GM21360 (cell line): ENCODE data around the gene NECAB3.
A peak's percentile ranks its signal among the peaks of the same experiment; 100 is the strongest.
"Not testable (repeated sequence)": the region's sequence is repeated elsewhere in the genome, so short reads cannot be mapped to it uniquely, and the experiment has no call there.

Experiments
- ATAC-seq: cut with Tn5 transposase; IDR thresholded peaks from one replicate; pipeline ENCODE4 v1.9.1; 2021; ENCODE audit warnings: mild to moderate bottlenecking, moderate library complexity; ENCODE audit not compliant: unreplicated experiment

NECAB3 gene

GRCh38 chr20:33698966-33699365 lies 24.7 kb upstream of the NECAB3 start:
- not testable (repeated sequence) for ATAC-seq

- no peak for ATAC-seq
Observed at GRCh38 chr20:33697129-33697528, 22.9 kb upstream of the NECAB3 start.

GRCh38 chr20:33696448-33696847 lies 22.2 kb upstream of the NECAB3 start:
- no peak for ATAC-seq

- no peak for ATAC-seq
Observed at GRCh38 chr20:33694639-33695012, 20.4 kb upstream of the NECAB3 start.

- no peak for ATAC-seq
Observed at GRCh38 chr20:33693741-33694638, 19.8 kb upstream of the NECAB3 start.

- no peak for ATAC-seq
Observed at GRCh38 chr20:33693289-33693688, 19.1 kb upstream of the NECAB3 start.

- no peak for ATAC-seq
Observed at GRCh38 chr20:33689973-33690372, 15.7 kb upstream of the NECAB3 start.

GRCh38 chr20:33689493-33689892 lies 15.3 kb upstream of the NECAB3 start:
- ATAC-seq = no peak

- ATAC-seq = no peak
Observed at GRCh38 chr20:33688938-33689424, 14.8 kb upstream of the NECAB3 start.

GRCh38 chr20:33687993-33688937 lies 14.0 kb upstream of the NECAB3 start:
- ATAC-seq = no peak

GRCh38 chr20:33687370-33687915 lies 13.2 kb upstream of the NECAB3 start:
- no peak for ATAC-seq

- ATAC-seq = no peak
Observed at GRCh38 chr20:33686984-33687366, 12.7 kb upstream of the NECAB3 start.

GRCh38 chr20:33686100-33686983 lies 12.1 kb upstream of the NECAB3 start, which contains the start of gene E2F1:
E2F1 (minus strand) TSS chr20:33686385; CDS start chr20:33686264, 121 bp downstream.
- ATAC-seq = peak; percentile 74

GRCh38 chr20:33685328-33686099 lies 11.3 kb upstream of the NECAB3 start:
- peak; percentile 35 for ATAC-seq

GRCh38 chr20:33684533-33685327 lies 10.5 kb upstream of the NECAB3 start:
- no peak for ATAC-seq

GRCh38 chr20:33681728-33682353 lies 7.6 kb upstream of the NECAB3 start:
- no peak for ATAC-seq

- ATAC-seq = no peak
Observed at GRCh38 chr20:33681288-33681687, 7.1 kb upstream of the NECAB3 start.

GRCh38 chr20:33680686-33681085 lies 6.5 kb upstream of the NECAB3 start:
- ATAC-seq = no peak
